ENCODE measurements around the gene NFYC. TPM values are rescaled to one million over a fixed set of nuclear protein-coding genes. Genes with fewer than 3 reads are reported as not detected.

NFYC gene
- total RNA-seq, 2 donors from 2014 or later, result 43.6 to 59.0 TPM

GRCh38 chr1:40755067-40755466 lies 63.6 kb downstream of the NFYC start:
- H3K4me3 Mint-ChIP-seq, result no peak overlapping the region

GRCh38 chr1:40756523-40756922 lies 65.0 kb downstream of the NFYC start:
- H3K27me3 Mint-ChIP-seq (ENCODE audit: insufficient read depth), result no peaks in the 10 kb centered on the region
- Histone ChIP-seq H3K36me3 (ENCODE audit: control insufficient read depth, insufficient read depth, low read length) (peaks cover 91% of the 10 kb centered on the region), H3K9me3 (ENCODE audit: control insufficient read depth, low read length) (no peaks in the 10 kb centered on the region), H3K27ac (ENCODE audit: low read depth, low read length) (no peak overlapping the region), H3K4me1 (ENCODE audit: control insufficient read depth, insufficient read depth, low read length) (no peaks in the 10 kb centered on the region), H3K27me3 (ENCODE audit: control insufficient read depth, insufficient read depth, low read length, poor library complexity, severe bottlenecking) (no peaks in the 10 kb centered on the region), H3K4me3 (ENCODE audit: low read length) (no peak overlapping the region), H3K9ac (ENCODE audit: extremely low read depth, low read length, poor library complexity, severe bottlenecking) (no peak overlapping the region)
- WGBS, 2 experiments (ENCODE audit: insufficient coverage in 1 of 2, insufficient read length in 1 of 2), result 97 to 100% methylated on average over 2 to 3 of the region's 3 CpGs
- no peak for DNase-seq
- TF ChIP-seq, protein P1, sequence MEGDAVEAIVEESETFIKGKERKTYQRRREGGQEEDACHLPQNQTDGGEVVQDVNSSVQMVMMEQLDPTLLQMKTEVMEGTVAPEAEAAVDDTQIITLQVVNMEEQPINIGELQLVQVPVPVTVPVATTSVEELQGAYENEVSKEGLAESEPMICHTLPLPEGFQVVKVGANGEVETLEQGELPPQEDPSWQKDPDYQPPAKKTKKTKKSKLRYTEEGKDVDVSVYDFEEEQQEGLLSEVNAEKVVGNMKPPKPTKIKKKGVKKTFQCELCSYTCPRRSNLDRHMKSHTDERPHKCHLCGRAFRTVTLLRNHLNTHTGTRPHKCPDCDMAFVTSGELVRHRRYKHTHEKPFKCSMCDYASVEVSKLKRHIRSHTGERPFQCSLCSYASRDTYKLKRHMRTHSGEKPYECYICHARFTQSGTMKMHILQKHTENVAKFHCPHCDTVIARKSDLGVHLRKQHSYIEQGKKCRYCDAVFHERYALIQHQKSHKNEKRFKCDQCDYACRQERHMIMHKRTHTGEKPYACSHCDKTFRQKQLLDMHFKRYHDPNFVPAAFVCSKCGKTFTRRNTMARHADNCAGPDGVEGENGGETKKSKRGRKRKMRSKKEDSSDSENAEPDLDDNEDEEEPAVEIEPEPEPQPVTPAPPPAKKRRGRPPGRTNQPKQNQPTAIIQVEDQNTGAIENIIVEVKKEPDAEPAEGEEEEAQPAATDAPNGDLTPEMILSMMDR (conservative IDR thresholded peaks at IDR 0.05), result no peak
- H3K36me3 Mint-ChIP-seq (ENCODE audit: low read depth), result peaks cover 71% of the 10 kb centered on the region
- no peaks in the 10 kb centered on the region for H3K9me3 Mint-ChIP-seq
- peaks cover 4% of the 10 kb centered on the region for H3K4me1 Mint-ChIP-seq
- H3K4me3 Mint-ChIP-seq, result no peak overlapping the region
- no peak overlapping the region for H3K27ac Mint-ChIP-seq

More at GRCh38 chr1:40755067-40755466, 63.6 kb downstream of the NFYC start:
- peaks cover 96% of the 10 kb centered on the region for H3K36me3 ChIP-seq (ENCODE audit: control insufficient read depth, insufficient read depth, low read length)
- Mint-ChIP-seq H3K27me3 (ENCODE audit: insufficient read depth) (no peaks in the 10 kb centered on the region), H3K27ac (peak overlapping the region; percentile 10), H3K4me1 (peaks cover 12% of the 10 kb centered on the region), H3K36me3 (ENCODE audit: low read depth) (peaks cover 73% of the 10 kb centered on the region), H3K9me3 (no peaks in the 10 kb centered on the region)
- H3K27me3 ChIP-seq (ENCODE audit: control insufficient read depth, insufficient read depth, low read length, poor library complexity, severe bottlenecking), result no peaks in the 10 kb centered on the region
- WGBS, 2 experiments (ENCODE audit: insufficient coverage in 1 of 2, insufficient read length in 1 of 2), result 77 to 79% methylated on average over 3 to 4 of the region's 4 CpGs
- H3K9me3 ChIP-seq (ENCODE audit: control insufficient read depth, low read length), result no peaks in the 10 kb centered on the region
- peaks cover 6% of the 10 kb centered on the region for H3K4me1 ChIP-seq (ENCODE audit: control insufficient read depth, insufficient read depth, low read length)
- H3K27ac ChIP-seq (ENCODE audit: low read depth, low read length), result no peak overlapping the region
- H3K4me3 ChIP-seq (ENCODE audit: low read length), result no peak overlapping the region
- no peak for DNase-seq
- TF ChIP-seq, protein P1 (conservative IDR thresholded peaks at IDR 0.05), result no peak
- H3K9ac ChIP-seq (ENCODE audit: extremely low read depth, low read length, poor library complexity, severe bottlenecking), result no peak overlapping the region

GRCh38 chr1:40757084-40757483 lies 65.6 kb downstream of the NFYC start:
- Histone ChIP-seq H3K27ac (ENCODE audit: low read depth, low read length) (no peak overlapping the region), H3K4me1 (ENCODE audit: control insufficient read depth, insufficient read depth, low read length) (no peaks in the 10 kb centered on the region), H3K9ac (ENCODE audit: extremely low read depth, low read length, poor library complexity, severe bottlenecking) (no peak overlapping the region), H3K4me3 (ENCODE audit: low read length) (no peak overlapping the region), H3K27me3 (ENCODE audit: control insufficient read depth, insufficient read depth, low read length, poor library complexity, severe bottlenecking) (no peaks in the 10 kb centered on the region), H3K36me3 (ENCODE audit: control insufficient read depth, insufficient read depth, low read length) (peaks cover 87% of the 10 kb centered on the region), H3K9me3 (ENCODE audit: control insufficient read depth, low read length) (no peaks in the 10 kb centered on the region)
- Mint-ChIP-seq H3K9me3 (no peaks in the 10 kb centered on the region), H3K4me1 (peaks cover 2% of the 10 kb centered on the region), H3K4me3 (no peak overlapping the region), H3K27ac (no peak overlapping the region), H3K27me3 (ENCODE audit: insufficient read depth) (no peaks in the 10 kb centered on the region), H3K36me3 (ENCODE audit: low read depth) (peaks cover 66% of the 10 kb centered on the region)
- no peak for DNase-seq
- WGBS, 2 experiments (ENCODE audit: insufficient coverage in 1 of 2, insufficient read length in 1 of 2), result 97 to 98% methylated on average over 6 to 8 of the region's 8 CpGs
- TF ChIP-seq, protein P1 (conservative IDR thresholded peaks at IDR 0.05), result no peak
